Keratinocyte (primary cell): ENCODE data around the gene GDA.

ENCODE experiments used
- CTCF ChIP-seq, 3 experiments: IDR thresholded peaks in 1 of 3; conservative IDR thresholded peaks in 1 of 3; optimal IDR thresholded peaks in 1 of 3; 2 replicates in 2 of 3; 3 replicates in 1 of 3; pipeline versions ENCODE3 to v1.5.1; 2011; ENCODE audit warnings: low read length in 3 of 3, mild to moderate bottlenecking in 3 of 3, moderate library complexity in 2 of 3, control low read depth in 1 of 3, inconsistent platforms in 1 of 3; ENCODE audit not compliant: insufficient read depth in 2 of 3; ENCODE audit errors: extremely low read depth in 1 of 3
- EZH2 ChIP-seq: IDR thresholded peaks from one replicate; pipeline ENCODE4 v1.6.1; 2012; ENCODE audit warnings: inconsistent platforms, mild to moderate bottlenecking, low read length, moderate library complexity

- TF ChIP-seq CTCF (optimal IDR thresholded peaks at IDR 0.05 in 1 of 3, IDR thresholded peaks at IDR 0.05 in 1 of 3, conservative IDR thresholded peaks at IDR 0.05 in 1 of 3; ENCODE audit: extremely low read depth in 1 of 3, insufficient read depth in 2 of 3, low read length in 3 of 3) (no peak), EZH2 (no peak)
Measured at GRCh38 chr9:72211047-72211446, 61.8 kb downstream of the GDA start.
